ENCODE measurements around the gene GATA2. TPM values are rescaled to one million over a fixed set of nuclear protein-coding genes. Genes with fewer than 3 reads are reported as not detected.

Gene GATA2
- total RNA-seq, 1 donor from 2014 or later = 11.0 TPM

DNA sequence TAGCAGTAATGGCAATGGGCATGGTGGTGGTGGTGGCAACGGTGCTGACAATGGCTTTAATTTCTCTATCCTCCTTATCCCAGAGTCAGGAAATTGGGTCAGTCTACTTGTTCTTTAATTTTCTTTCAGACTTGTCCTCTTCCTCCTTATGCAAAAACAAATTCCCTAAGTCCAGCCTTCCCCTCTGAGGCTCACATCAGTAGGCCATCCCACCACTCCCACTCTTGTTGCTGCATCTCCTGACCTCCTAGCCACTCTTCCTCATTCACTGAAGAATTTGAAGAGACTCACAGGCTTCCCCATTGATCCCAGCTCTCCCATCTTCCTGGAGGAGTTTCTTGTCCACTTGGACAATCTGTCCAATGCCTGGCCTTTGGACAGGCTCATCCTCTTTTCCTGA, 46.2 kb downstream of the GATA2 start:
- H3K4me1 ChIP-seq = no peaks in the 10 kb centered on the region
- no peak overlapping the region for H3K4me3 ChIP-seq
- intact Hi-C loops (cut with micrococcal nuclease) = no loop called here
- H3K9me3 ChIP-seq (replicated peaks) = no peaks in the 10 kb centered on the region
- DNase-seq = no peak
- peaks cover 11% of the 10 kb centered on the region for H3K27me3 ChIP-seq (ENCODE audit: low read depth)
- TF ChIP-seq, protein P1, sequence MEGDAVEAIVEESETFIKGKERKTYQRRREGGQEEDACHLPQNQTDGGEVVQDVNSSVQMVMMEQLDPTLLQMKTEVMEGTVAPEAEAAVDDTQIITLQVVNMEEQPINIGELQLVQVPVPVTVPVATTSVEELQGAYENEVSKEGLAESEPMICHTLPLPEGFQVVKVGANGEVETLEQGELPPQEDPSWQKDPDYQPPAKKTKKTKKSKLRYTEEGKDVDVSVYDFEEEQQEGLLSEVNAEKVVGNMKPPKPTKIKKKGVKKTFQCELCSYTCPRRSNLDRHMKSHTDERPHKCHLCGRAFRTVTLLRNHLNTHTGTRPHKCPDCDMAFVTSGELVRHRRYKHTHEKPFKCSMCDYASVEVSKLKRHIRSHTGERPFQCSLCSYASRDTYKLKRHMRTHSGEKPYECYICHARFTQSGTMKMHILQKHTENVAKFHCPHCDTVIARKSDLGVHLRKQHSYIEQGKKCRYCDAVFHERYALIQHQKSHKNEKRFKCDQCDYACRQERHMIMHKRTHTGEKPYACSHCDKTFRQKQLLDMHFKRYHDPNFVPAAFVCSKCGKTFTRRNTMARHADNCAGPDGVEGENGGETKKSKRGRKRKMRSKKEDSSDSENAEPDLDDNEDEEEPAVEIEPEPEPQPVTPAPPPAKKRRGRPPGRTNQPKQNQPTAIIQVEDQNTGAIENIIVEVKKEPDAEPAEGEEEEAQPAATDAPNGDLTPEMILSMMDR (IDR thresholded peaks at IDR 0.05; ENCODE audit: borderline replicate concordance) = no peak
- no peak overlapping the region for H3K27ac ChIP-seq (replicated peaks)
- H3K36me3 ChIP-seq = no peaks in the 10 kb centered on the region

DNA sequence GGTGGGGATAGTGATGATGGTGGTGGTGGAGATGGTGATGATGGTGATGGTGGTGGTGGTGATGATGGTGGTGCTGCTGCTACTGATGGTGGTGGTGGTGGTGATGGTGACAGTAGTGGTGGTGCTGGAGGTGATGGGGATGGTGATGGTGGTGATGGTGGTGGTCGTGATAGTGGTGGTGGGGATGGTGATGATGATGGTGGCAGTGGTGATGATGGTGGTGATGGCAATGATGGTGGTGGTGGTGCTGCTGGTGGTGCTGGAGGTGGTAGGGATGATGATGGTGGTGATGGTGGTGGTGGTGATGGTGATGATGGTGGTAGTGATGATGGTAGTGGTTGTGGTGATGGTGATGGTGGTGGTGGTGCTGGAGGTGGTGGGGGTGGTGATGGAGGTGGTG, 47.6 kb downstream of the GATA2 start:
- Histone ChIP-seq H3K36me3 (no peaks in the 10 kb centered on the region), H3K4me3 (no peak overlapping the region), H3K9me3 (replicated peaks) (no peaks in the 10 kb centered on the region), H3K27ac (replicated peaks) (no peak overlapping the region), H3K27me3 (ENCODE audit: low read depth) (peaks cover 18% of the 10 kb centered on the region), H3K4me1 (no peaks in the 10 kb centered on the region)
- no peak for DNase-seq
- intact Hi-C loops (cut with micrococcal nuclease) = no loop called here
- TF ChIP-seq, protein P1 (IDR thresholded peaks at IDR 0.05; ENCODE audit: borderline replicate concordance) = no peak

DNA sequence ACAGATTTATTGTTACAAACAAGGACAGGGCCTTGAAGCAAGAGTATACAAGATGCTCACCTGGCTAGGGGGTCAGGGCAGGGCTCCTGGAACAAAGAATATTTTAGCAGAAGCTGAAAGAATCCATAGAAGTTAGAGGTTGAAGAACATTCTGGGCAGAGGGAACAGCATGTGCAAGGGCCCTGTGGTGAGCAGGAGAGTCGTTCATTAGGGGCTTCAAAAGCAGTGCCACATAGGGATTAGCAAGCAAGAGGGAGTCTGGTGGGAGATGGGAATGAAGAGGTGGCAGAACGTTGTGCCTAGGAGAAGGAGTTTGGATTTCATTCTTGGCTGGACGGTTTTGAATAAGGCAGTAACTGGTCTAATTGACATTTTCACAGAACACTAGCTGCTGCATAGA, 49.2 kb downstream of the GATA2 start:
- DNase-seq = no peak
- H3K27ac ChIP-seq (replicated peaks) = no peak overlapping the region
- H3K4me1 ChIP-seq = no peaks in the 10 kb centered on the region
- intact Hi-C loops (cut with micrococcal nuclease) = no loop called here
- no peaks in the 10 kb centered on the region for H3K36me3 ChIP-seq
- H3K27me3 ChIP-seq (ENCODE audit: low read depth) = peaks cover 28% of the 10 kb centered on the region
- no peak overlapping the region for H3K4me3 ChIP-seq
- TF ChIP-seq, protein P1 (IDR thresholded peaks at IDR 0.05; ENCODE audit: borderline replicate concordance) = no peak
- no peaks in the 10 kb centered on the region for H3K9me3 ChIP-seq (replicated peaks)

DNA sequence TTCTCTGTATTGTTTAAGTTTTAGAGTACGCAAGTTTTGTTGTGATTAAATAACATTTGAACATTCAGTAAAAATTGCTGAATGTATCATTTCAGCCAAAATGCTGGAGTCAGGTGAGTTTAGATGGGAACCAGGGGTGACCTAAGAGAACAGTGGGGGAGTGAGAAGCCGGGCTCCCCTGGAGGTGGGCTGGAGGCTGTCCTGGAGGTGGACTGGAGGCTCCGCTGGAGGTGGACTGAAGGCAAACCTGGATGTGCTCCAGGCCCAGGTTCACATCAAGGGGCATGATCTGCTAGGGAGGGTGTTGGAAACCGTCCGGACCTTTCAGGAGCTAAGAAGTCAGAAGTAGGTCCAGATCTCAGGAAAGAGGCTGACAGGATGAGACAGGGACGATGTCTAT, 50.1 kb downstream of the GATA2 start:
- Histone ChIP-seq H3K27ac (replicated peaks) (no peak overlapping the region), H3K27me3 (ENCODE audit: low read depth) (peaks cover 37% of the 10 kb centered on the region), H3K4me1 (no peaks in the 10 kb centered on the region), H3K4me3 (no peak overlapping the region), H3K9me3 (replicated peaks) (no peaks in the 10 kb centered on the region), H3K36me3 (no peaks in the 10 kb centered on the region)
- intact Hi-C loops (cut with micrococcal nuclease) = no loop called here
- DNase-seq = no peak
- TF ChIP-seq, protein P1 (IDR thresholded peaks at IDR 0.05; ENCODE audit: borderline replicate concordance) = no peak

DNA sequence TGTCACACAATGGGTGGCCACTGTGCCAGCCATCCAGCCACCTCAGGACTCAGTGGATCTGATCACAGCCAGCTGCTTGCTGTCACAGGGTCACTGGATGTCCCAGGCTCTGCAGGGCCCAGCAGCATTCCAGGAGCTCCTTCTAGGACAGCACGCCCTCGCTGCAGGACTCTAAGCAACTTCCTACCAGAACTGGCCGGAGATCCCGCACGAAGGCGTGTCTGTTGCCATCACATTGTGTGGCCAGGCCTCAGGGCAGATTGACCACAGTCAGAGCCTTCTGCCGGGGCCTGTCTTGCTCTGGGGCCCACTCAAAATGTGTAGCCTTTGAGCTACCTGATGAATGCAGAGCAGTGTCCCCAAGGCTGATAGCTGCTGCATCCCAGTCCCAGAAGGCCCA, 50.9 kb downstream of the GATA2 start:
- intact Hi-C loops (cut with micrococcal nuclease) = no loop called here
- Histone ChIP-seq H3K36me3 (no peaks in the 10 kb centered on the region), H3K27ac (replicated peaks) (no peak overlapping the region), H3K27me3 (ENCODE audit: low read depth) (peaks cover 37% of the 10 kb centered on the region), H3K4me1 (no peaks in the 10 kb centered on the region), H3K9me3 (replicated peaks) (no peaks in the 10 kb centered on the region), H3K4me3 (no peak overlapping the region)
- no peak for DNase-seq
- TF ChIP-seq, protein P1 (IDR thresholded peaks at IDR 0.05; ENCODE audit: borderline replicate concordance) = no peak

DNA sequence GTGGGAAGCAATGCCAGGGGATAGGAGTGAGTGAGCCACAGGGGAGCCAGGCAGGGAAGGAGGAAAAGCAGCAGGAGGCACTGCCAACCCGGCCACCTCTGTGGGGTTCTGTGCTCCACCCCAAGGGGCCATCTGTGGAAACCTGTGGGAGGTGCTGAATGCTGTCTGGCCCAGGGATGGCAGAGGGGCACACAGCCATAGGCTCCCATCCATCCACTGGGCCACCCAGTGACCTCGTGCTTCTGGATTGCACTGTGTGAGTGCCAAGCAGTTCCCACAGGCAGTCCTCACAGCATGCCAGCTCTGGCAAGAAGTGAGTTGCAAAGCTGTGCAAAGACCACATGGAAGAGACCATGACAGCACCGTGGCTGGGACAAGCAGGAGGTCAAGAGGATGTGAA, 53.8 kb downstream of the GATA2 start:
- no peaks in the 10 kb centered on the region for H3K4me1 ChIP-seq
- no peaks in the 10 kb centered on the region for H3K36me3 ChIP-seq
- H3K9me3 ChIP-seq (replicated peaks) = no peaks in the 10 kb centered on the region
- peaks cover 52% of the 10 kb centered on the region for H3K27me3 ChIP-seq (ENCODE audit: low read depth)
- DNase-seq = no peak
- no peak overlapping the region for H3K4me3 ChIP-seq
- TF ChIP-seq, protein P1 (IDR thresholded peaks at IDR 0.05; ENCODE audit: borderline replicate concordance) = no peak
- no peak overlapping the region for H3K27ac ChIP-seq (replicated peaks)
- intact Hi-C loops (cut with micrococcal nuclease) = no loop called here
